GM19452 (cell line): Measurements from ENCODE around the gene AKAP6.

ENCODE experiments used
- ATAC-seq: cut with Tn5 transposase; IDR thresholded peaks from one replicate; pipeline ENCODE4 v1.9.1; 2021; ENCODE audit not compliant: unreplicated experiment

The AKAP6 gene

DNA sequence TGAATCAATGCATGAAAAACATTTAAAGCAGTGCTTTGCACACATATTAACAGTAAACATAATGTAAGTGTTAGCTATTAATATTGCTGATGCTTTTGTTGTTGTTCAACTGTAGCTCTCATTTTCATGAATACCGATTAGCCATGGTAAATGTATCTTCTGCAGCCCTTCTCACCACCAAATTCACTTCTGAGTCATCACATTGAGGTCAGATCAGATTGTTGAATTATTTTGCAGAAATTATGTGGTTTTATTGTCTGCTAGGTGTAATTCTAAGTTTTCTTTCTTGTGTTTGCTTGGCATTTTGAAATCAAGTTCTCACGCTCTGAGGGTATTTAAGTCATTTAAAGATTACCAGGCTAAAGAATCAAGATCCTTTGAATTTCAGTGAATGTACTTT is 74.6 kb downstream of the AKAP6 start:
- ATAC-seq, result no peak

DNA sequence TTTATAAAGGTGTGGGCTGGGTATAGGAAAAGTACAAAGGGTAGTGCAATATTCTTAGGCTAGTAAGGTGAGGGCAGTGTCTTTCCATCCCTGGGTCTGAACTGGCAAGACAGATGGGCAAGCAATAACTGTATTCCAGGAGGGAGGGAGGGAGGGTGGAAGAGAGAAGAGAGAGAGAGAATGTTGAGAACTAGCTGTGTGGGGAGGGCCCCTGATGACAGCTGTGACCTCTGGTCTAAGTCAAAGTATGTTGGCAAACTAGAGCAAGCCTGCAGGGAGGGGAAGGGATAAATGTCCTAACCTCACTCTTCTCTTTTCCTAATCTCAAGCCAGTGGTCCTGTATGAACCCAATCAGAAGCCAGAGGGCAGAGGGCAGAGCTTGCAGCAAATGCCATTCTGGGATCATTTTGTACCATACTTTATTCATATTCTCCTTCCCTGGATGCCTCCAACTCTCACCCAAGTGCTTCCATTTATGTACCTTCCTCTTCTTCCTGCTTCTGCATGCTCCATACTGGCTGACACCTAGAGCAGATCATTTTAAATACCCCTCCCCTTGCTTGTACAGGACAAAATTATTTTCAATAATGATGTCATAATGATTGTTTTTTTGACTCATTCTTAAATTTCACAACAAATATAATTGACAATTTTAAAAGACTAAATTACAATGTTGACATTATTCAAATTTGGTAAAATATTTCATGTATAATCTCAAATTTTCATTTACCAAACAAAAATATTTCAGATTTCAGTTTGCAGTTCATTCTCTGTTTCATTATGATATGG is 75.9 kb downstream of the AKAP6 start:
- no peak for ATAC-seq

DNA sequence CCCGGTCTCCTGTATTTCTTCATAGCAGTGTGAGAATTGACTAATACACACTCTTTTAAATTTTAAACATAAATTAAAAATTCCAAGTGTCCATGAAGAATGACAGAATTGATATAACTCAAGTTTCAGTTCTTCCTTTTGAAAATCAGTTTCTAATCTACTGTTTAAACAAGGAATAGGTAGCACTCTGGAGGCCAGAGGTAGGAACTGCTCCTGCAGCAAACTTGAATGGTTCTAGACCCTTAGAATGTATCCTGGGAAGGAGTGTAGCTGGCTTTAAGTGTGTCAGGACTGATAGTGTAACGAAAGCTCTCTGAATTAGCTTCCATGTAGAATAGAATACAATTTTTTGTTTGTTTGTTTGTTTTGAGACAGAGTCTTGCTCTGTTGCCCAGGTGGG is 76.8 kb downstream of the AKAP6 start:
- ATAC-seq, result no peak

- ATAC-seq, result no peak
Measured at GRCh38 chr14:32407130-32407529, 78.0 kb downstream of the AKAP6 start.

DNA sequence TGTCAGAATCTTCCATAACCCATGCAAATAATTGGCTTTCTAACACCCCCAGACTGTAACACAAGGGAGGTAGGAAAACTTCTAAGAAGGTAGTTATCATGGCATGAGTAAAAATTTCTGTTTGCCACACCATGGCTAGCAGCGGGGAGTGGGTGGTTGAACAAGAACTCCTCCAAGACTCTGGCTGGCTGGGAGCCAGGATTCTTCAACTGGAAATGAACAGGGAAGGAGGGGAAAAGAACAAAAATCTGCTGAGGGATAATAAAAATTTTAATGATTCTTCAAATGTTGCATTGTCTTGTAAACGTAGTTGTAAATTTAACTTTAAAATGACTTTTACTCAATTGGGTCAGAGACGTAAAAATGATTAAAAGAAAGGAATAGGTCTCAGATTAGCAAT is 78.9 kb downstream of the AKAP6 start:
- no peak for ATAC-seq

DNA sequence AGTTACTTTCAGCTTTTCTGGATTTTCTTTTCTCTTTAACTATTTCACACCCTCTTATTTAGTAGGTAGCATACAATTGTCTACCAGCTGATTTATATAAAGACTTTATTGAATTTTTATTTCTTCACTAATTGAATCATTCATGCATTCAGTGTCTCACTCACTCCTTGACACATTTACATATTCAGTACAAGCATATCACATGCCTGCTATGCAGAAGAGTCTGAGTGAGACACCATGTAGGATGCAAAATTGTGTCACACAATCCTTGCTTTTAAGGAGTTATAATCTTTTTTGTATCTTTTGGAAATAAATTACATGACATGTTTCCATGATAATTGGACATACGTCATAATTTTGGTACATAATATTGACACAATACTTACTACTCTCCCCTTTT is 83.0 kb downstream of the AKAP6 start:
- ATAC-seq, result no peak

DNA sequence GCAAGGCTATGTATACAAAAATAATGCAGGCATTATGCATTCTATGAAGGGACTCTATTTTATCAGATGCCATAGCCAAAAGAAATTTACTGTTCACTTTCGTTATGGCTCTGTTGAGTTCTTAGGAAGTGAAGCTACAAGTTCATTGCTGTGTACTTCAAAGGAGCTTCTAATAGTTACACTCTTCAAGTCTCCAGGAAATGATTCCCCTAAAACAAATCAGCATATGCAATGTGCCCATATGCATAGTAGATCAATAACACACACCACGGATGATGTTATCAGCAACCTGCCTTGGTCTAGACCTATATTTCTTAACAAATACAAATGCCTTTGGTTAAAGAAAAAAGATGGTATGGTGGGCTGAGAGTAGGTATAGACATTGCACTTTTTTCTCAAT is 83.4 kb downstream of the AKAP6 start:
- no peak for ATAC-seq

DNA sequence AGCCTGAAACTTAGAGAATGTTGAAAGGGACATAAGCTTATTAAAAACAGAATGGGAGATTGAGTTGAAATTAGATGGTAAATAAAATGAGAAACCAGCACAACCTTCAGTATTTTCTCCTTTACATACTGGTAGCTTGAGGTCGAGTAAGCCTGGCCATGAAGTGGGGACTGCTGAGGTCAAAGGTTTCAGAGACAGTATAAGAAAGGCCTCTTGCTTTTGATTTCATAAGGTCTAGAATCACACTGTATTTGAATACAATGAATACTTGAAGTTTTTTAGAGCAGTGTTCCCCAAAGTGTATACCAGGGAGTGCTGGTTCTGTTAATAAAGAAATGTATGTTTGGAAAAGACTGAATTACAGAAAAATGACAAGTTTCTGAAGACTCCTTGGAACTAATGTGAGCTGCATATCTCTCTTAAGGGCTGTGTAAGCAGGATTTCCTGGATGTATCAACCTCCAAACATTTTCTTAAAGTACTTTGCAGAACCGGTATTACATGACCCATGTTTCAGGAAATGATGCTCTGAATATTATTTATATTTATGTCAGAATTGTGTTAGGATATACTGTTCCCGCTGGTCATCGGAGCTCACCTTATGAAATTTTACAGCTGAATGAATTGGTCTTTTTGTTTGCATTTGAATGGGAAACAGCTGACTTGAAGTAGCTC is 85.0 kb downstream of the AKAP6 start:
- ATAC-seq, result no peak

GRCh38 chr14:32414808-32415255 is 85.7 kb downstream of the AKAP6 start:
- ATAC-seq, result no peak

GRCh38 chr14:32417956-32418552 is 89.0 kb downstream of the AKAP6 start:
- no peak for ATAC-seq

GRCh38 chr14:32419429-32419828 is 90.3 kb downstream of the AKAP6 start:
- no peak for ATAC-seq

DNA sequence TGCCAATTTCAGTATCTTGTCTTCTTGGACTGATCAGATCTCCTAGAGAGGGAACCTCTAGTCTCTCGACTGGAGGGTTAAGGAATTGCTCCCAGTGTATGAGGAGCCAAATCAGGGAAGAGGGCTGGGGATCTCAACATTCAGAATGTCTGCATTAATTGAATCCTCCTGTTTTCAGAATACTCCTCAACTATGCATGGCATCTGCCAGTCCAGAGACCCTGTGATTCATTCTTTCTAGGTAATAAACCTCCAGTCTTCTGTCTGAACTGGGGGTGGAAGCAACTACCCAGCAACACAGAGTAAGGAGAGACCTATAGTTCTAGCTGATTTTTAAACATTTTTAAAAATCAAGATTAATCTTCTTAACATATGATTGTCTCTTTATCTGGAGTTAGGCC is 92.7 kb downstream of the AKAP6 start:
- ATAC-seq, result no peak

- ATAC-seq, result no peak
Measured at GRCh38 chr14:32422440-32422839, 93.3 kb downstream of the AKAP6 start.

DNA sequence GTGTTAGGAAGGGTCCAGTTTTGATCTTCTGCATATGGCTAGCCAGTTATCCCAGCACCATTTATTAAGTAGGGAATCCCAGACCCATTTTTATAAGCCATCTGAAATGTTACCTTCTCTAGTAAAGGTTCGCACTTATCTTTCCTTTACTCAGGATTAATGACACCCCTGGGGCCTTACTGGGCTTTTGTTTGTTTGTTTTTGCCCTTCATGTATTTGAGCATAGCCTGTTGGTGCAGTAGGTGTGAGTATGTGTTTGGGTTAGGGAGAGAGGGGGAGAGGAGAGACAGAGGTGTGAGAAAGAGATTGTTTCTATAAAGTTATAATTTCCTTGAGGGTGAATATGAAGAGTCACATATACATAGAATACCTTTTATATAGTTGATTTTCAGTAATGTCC is 96.9 kb downstream of the AKAP6 start:
- ATAC-seq, result no peak

- ATAC-seq, result no peak
Measured at GRCh38 chr14:32426586-32427388, 97.7 kb downstream of the AKAP6 start.

DNA sequence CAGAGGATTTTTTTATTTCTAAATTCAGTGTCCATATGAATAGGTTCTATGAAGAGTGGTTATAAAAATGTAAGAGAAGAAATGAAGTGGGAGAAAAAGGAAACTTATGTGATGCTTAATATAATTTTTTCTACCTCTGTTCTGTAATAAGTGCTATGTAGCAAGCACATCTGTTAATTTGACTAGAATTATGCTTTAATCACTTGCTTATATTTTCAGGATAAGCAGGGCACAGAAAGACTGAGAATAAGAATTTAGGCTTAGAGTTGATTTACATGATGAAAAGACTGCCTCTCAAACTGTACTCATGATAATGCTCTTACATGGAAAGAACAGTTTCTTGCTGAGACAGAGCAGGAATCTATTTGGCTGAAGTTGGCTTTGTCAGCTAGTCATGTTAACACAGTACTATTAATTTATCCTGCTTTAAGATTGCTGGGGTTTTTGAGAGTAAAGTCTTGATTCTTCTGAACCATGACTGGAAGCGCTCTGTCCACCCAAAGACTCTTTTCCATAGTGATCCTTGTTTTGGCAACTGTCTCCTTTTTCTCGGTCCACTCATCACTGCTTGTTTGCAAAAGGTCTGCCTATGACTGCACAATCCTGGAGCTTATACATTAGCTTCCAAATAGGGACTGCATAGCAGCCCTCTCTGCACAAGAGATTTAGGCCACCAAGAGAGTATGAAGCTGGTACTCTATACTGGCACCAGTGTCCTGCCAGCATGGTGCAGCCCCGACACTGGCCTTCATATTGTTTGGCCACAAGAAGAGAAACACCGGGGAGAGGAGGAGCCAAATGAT is 98.8 kb downstream of the AKAP6 start:
- ATAC-seq, result no peak

DNA sequence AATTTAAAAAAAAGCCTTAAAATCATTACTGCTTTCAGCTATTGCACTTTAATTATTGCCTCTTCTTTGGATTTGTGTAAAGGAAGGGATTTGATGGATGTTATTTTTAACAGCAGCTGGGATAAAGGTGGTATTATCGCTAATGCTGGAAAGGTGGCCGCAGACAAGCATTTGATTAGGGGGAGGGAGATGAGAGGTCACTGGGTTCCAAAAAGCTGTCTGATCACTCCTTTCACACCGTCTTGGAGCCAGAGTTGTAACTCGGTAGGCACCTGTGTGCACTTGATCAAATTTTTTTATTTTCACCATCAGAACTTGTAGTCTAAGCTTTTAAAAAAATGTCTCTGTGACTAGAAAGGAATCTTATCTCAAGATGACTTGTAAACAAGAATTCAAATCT is 99.8 kb downstream of the AKAP6 start:
- no peak for ATAC-seq

- no peak for ATAC-seq
Measured at GRCh38 chr14:32430326-32430725, 101.2 kb downstream of the AKAP6 start.

GRCh38 chr14:32432813-32433538 is 103.9 kb downstream of the AKAP6 start:
- no peak for ATAC-seq

DNA sequence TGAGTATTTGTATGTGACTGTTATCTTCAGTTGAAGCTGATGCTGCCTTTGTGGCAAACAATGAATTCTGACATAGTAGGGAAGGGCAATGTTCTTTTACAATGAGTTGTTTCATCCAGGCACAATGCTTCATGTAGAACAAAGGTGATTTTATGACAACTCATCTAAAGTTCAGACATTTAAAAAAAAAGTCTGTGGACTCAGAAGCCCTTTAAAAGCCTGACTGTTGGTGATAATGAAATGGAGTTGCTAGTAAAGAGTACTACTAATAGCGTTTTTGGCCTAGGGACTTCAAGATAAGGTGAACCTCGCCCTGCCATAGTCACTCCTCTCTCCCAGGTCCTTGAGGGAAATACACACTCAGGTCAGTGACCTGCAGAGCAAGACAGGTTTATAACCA is 105.1 kb downstream of the AKAP6 start:
- no peak for ATAC-seq
